Brain microvascular endothelial cell (primary cell): ENCODE measurements around the gene ADAMTS17.
"Not testable (repeated sequence)": the region's sequence is repeated elsewhere in the genome, so short reads cannot be mapped to it uniquely, and the experiment has no call there.

ENCODE experiments used
- DNase-seq: peaks from one replicate; pipeline ENCODE4 v3.0.0-alpha.2; 2020
- H3K27ac ChIP-seq: fragments of 250-450 bp; sonication (Bioruptor Pico); 2 replicates; pipeline ENCODE4 v1.5.1; 2020; ENCODE audit warnings: mild to moderate bottlenecking, moderate library complexity
- H3K27me3 ChIP-seq: fragments of 250-450 bp; sonication (Bioruptor Pico); replicated peaks from 2 replicates; pipeline ENCODE4 v1.5.1; 2020; ENCODE audit warnings: mild to moderate bottlenecking
- H3K36me3 ChIP-seq: fragments of 250-450 bp; sonication (Bioruptor Pico); replicated peaks from 2 replicates; pipeline ENCODE4 v1.5.1; 2020; ENCODE audit warnings: mild to moderate bottlenecking
- H3K4me3 ChIP-seq: 2 replicates; pipeline ENCODE4 v1.5.1; 2011; ENCODE audit warnings: low read depth, mild to moderate bottlenecking, control low read depth, low read length, moderate library complexity
- in situ Hi-C: cut with HindIII; loops from 2 replicates; pipeline ENCODE4 v1.10.0; 2017; ENCODE audit warnings: low sequenced_read_pairs, low pct_ligation_motif_present
- TF ChIP-seq, protein P1 (sequence below): IDR thresholded peaks from 2 replicates; pipeline ENCODE4 v1.5.1; 2011; ENCODE audit warnings: low read depth, mild to moderate bottlenecking, moderate library complexity, low read length, control low read depth, inconsistent platforms; ENCODE audit errors: missing control alignments

The ADAMTS17 gene

GRCh38 chr15:100092034-100092433 lies 249.7 kb downstream of the ADAMTS17 start:
- TF ChIP-seq, protein P1, sequence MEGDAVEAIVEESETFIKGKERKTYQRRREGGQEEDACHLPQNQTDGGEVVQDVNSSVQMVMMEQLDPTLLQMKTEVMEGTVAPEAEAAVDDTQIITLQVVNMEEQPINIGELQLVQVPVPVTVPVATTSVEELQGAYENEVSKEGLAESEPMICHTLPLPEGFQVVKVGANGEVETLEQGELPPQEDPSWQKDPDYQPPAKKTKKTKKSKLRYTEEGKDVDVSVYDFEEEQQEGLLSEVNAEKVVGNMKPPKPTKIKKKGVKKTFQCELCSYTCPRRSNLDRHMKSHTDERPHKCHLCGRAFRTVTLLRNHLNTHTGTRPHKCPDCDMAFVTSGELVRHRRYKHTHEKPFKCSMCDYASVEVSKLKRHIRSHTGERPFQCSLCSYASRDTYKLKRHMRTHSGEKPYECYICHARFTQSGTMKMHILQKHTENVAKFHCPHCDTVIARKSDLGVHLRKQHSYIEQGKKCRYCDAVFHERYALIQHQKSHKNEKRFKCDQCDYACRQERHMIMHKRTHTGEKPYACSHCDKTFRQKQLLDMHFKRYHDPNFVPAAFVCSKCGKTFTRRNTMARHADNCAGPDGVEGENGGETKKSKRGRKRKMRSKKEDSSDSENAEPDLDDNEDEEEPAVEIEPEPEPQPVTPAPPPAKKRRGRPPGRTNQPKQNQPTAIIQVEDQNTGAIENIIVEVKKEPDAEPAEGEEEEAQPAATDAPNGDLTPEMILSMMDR: no peak
- Histone ChIP-seq H3K27ac (no peak overlapping the region), H3K36me3 (no peaks in the 10 kb centered on the region), H3K27me3 (no peaks in the 10 kb centered on the region), H3K4me3 (no peak overlapping the region)
- in situ Hi-C loops: no loop called here
- DNase-seq: no peak

GRCh38 chr15:100090411-100090810 lies 251.4 kb downstream of the ADAMTS17 start:
- no peak for DNase-seq
- Histone ChIP-seq H3K36me3 (no peaks in the 10 kb centered on the region), H3K27me3 (no peaks in the 10 kb centered on the region), H3K4me3 (no peak overlapping the region), H3K27ac (no peak overlapping the region)
- in situ Hi-C loops: no loop called here
- TF ChIP-seq, protein P1: no peak

GRCh38 chr15:100084042-100084821 lies 257.5 kb downstream of the ADAMTS17 start:
- DNase-seq, H3K4me3 ChIP-seq, H3K27me3 ChIP-seq, in situ Hi-C loops, H3K36me3 ChIP-seq, H3K27ac ChIP-seq: not testable (repeated sequence)

DNA sequence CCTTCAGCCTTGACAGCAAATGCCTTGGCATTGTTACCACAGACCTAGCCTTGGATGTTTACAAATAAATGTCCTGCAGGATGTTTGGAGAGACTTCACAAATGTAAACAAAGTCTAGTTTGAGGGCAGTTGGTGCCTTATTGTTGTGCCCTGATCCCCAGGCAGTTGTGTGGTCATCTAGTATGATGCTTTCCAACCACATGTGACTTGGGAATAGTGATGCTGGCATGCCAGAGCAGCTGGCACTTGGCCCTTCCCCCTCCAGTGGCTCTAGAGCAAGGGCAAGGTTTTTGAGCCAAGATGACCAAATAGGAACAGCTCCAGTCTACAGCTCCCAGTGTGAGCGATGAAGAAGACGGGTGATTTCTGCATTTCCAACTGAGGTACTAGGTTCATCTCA lies 258.2 kb downstream of the ADAMTS17 start:
- in situ Hi-C loops: no loop called here
- H3K4me3 ChIP-seq: no peak overlapping the region
- H3K27ac ChIP-seq: no peak overlapping the region
- no peaks in the 10 kb centered on the region for H3K36me3 ChIP-seq
- no peaks in the 10 kb centered on the region for H3K27me3 ChIP-seq
- TF ChIP-seq, protein P1: no peak
- no peak for DNase-seq

DNA sequence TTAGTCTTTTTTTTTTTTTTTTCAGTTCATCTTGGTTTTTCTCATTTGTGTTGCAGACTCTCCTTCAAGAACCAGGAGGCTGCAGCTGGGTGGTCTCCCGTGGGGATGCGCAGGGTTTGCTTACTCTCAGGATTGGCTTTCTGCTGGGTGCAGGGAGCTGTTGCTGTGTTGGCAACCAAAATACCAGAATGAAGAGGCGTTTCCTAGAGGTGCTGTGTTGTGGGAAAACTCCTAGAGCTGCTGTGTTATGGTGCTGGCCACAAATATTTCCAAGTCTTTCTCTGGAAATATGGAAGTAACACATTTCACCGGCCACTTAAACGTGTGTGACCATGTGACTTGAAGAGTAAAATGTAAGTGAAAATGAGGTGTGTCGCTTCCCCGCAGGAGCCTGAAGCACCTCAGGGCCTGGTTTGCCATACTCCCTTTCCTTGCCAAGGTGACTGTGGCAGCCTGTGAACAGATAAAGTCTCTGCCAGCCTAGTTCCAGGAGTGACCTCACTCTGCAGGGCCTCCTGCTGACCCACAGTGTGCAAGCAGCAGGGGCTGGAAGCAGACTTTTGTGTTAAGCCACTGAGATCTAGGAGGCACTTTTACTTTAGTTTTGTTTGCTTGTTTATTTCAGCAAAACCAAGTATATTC lies 258.9 kb downstream of the ADAMTS17 start:
- no peak for DNase-seq
- in situ Hi-C loops: no loop called here
- no peak overlapping the region for H3K27ac ChIP-seq
- H3K27me3 ChIP-seq: no peaks in the 10 kb centered on the region
- no peak overlapping the region for H3K4me3 ChIP-seq
- no peaks in the 10 kb centered on the region for H3K36me3 ChIP-seq
- TF ChIP-seq, protein P1: no peak

- H3K4me3 ChIP-seq: no peak overlapping the region
- no peaks in the 10 kb centered on the region for H3K36me3 ChIP-seq
- in situ Hi-C loops: no loop called here
- TF ChIP-seq, protein P1: no peak
- no peak overlapping the region for H3K27ac ChIP-seq
- DNase-seq: no peak
- no peaks in the 10 kb centered on the region for H3K27me3 ChIP-seq
Measured at GRCh38 chr15:100081454-100081853, 260.3 kb downstream of the ADAMTS17 start.
